IPS-18c (cell line): ENCODE results near the gene PIAS3.
A peak's percentile ranks its signal among the peaks of the same experiment; 100 is the strongest.

Source experiments
- H3K4me3 ChIP-seq: 2 replicates; pipeline ENCODE4 v1.7.0; 2013; ENCODE audit warnings: low read depth, mild to moderate bottlenecking, low read length, moderate library complexity; ENCODE audit not compliant: insufficient read depth
- H3K9me3 ChIP-seq: one replicate; pipeline ENCODE4 v1.6.1; 2013; ENCODE audit warnings: mild to moderate bottlenecking, low read length, moderate library complexity; ENCODE audit not compliant: control insufficient read depth, insufficient read depth

PIAS3 gene

GRCh38 chr1:145884675-145885074, 25.8 kb upstream of the PIAS3 start:
- Histone ChIP-seq H3K9me3 (no peaks in the 10 kb centered on the region), H3K4me3 (no peak overlapping the region)

GRCh38 chr1:145879775-145880174, 20.9 kb upstream of the PIAS3 start:
- Histone ChIP-seq H3K9me3 (no peaks in the 10 kb centered on the region), H3K4me3 (no peak overlapping the region)

- Histone ChIP-seq H3K4me3 (no peak overlapping the region), H3K9me3 (no peaks in the 10 kb centered on the region)
These were observed 19.8 kb upstream of the PIAS3 start for GRCh38 chr1:145878724-145879123.

- H3K9me3 ChIP-seq = no peaks in the 10 kb centered on the region
These were observed 19.1 kb upstream of the PIAS3 start for GRCh38 chr1:145877923-145878486.

GRCh38 chr1:145874646-145875045, 15.8 kb upstream of the PIAS3 start:
- Histone ChIP-seq H3K4me3 (no peak overlapping the region), H3K9me3 (no peaks in the 10 kb centered on the region)

More at GRCh38 chr1:145877923-145878486, 19.1 kb upstream of the PIAS3 start:
- H3K4me3 ChIP-seq = no peak overlapping the region

- Histone ChIP-seq H3K4me3 (peak overlapping the region; percentile 56), H3K9me3 (peaks cover 2% of the 10 kb centered on the region)
These were observed 13.4 kb upstream of the PIAS3 start for GRCh38 chr1:145871994-145872924.

GRCh38 chr1:145868232-145868631, 9.4 kb upstream of the PIAS3 start:
- H3K4me3 ChIP-seq = no peak overlapping the region

GRCh38 chr1:145863282-145864018, 4.6 kb upstream of the PIAS3 start:
- no peak overlapping the region for H3K4me3 ChIP-seq
- H3K9me3 ChIP-seq = no peaks in the 10 kb centered on the region

More at GRCh38 chr1:145868232-145868631, 9.4 kb upstream of the PIAS3 start:
- H3K9me3 ChIP-seq = peaks cover 2% of the 10 kb centered on the region

- Histone ChIP-seq H3K9me3 (no peaks in the 10 kb centered on the region), H3K4me3 (peak overlapping the region; percentile 99)
These were observed 676 bp upstream of the PIAS3 start for GRCh38 chr1:145859491-145860023.

GRCh38 chr1:145858238-145858900, 512 bp downstream of the PIAS3 start:
- Histone ChIP-seq H3K9me3 (no peaks in the 10 kb centered on the region), H3K4me3 (peak overlapping the region; percentile 99)

GRCh38 chr1:145857170-145857569, 1.7 kb downstream of the PIAS3 start:
- no peaks in the 10 kb centered on the region for H3K9me3 ChIP-seq
- H3K4me3 ChIP-seq = peak overlapping the region; percentile 24; the same call in 1 of the 2 replicates

- Histone ChIP-seq H3K4me3 (no peak overlapping the region), H3K9me3 (no peaks in the 10 kb centered on the region)
These were observed 3.4 kb downstream of the PIAS3 start for GRCh38 chr1:145855426-145855948.

GRCh38 chr1:145849356-145850160, 9.3 kb downstream of the PIAS3 start:
- H3K9me3 ChIP-seq = no peaks in the 10 kb centered on the region
- H3K4me3 ChIP-seq = no peak overlapping the region

- H3K9me3 ChIP-seq = no peaks in the 10 kb centered on the region
- H3K4me3 ChIP-seq = no peak overlapping the region
These were observed 11.1 kb downstream of the PIAS3 start for GRCh38 chr1:145847827-145848226.

GRCh38 chr1:145846201-145846612, 12.7 kb downstream of the PIAS3 start:
- Histone ChIP-seq H3K4me3 (peak overlapping the region; percentile 72), H3K9me3 (no peaks in the 10 kb centered on the region)

- Histone ChIP-seq H3K4me3 (peak within 1 kb of the TSS; percentile 72), H3K9me3 (no peaks in the 10 kb centered on the region)
These were observed 13.2 kb downstream of the PIAS3 start, which contains the start of gene NUDT17 for GRCh38 chr1:145845514-145846161. Gene NUDT17, plus strand, starts transcription at chr1:145845630. Its CDS starts 11 bp downstream, at chr1:145845641.
